ENCODE data around the gene PARD6A.

DNA sequence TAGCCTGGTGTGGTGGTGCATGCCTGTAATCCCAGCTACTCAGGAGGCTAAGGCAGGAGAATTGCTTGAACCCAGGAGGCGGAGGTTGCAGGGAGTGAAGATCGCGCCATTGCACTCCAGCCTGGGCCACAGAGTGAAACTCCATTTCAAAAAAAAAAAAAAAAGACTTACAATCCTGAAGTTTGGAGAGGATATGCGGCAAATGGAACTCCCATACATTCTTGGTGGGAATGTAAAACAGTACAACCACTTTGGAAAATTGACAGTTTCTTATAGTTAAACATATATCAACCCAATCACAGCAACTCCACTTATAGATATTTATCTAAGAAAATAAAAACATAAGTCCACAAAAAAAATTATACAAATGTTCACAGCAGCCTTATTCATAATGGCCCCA lies 46.5 kb downstream of the PARD6A start:
- TF ChIP-seq, protein P1, sequence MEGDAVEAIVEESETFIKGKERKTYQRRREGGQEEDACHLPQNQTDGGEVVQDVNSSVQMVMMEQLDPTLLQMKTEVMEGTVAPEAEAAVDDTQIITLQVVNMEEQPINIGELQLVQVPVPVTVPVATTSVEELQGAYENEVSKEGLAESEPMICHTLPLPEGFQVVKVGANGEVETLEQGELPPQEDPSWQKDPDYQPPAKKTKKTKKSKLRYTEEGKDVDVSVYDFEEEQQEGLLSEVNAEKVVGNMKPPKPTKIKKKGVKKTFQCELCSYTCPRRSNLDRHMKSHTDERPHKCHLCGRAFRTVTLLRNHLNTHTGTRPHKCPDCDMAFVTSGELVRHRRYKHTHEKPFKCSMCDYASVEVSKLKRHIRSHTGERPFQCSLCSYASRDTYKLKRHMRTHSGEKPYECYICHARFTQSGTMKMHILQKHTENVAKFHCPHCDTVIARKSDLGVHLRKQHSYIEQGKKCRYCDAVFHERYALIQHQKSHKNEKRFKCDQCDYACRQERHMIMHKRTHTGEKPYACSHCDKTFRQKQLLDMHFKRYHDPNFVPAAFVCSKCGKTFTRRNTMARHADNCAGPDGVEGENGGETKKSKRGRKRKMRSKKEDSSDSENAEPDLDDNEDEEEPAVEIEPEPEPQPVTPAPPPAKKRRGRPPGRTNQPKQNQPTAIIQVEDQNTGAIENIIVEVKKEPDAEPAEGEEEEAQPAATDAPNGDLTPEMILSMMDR (IDR thresholded peaks at IDR 0.05), result no peak
- TF ChIP-seq POLR2A (IDR thresholded peaks at IDR 0.05), result no peak

Measured in adrenal gland (tissue), 5 donors.